ENCODE data around the gene ZNF784.

The ZNF784 gene

DNA sequence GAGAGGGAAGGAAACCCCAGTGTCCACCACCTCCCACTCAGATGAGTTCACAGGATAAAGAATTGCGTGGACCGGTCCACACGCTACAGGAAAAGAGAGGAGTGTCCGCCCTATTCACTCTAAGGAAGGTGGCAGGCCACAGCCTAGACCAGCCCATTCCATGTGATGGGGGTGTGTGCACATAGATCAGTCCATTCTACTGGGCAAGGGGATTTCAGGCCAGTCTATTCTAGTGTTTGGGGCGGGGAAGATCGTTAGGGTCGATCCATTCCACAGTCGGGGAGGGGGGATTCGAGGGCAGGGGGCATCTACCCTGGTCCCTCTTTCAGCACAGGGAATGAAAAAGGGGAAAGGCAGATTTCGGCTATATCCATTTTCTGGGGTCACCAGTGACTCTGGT lies 32.8 kb downstream of the ZNF784 start:
- no peak for ATAC-seq
- TF ChIP-seq PPARA (CRISPR knock-in tag; IDR thresholded peaks at IDR 0.05; ENCODE audit: borderline replicate concordance) = no peak
- TF ChIP-seq SNAI2 (CRISPR knock-in tag; IDR thresholded peaks at IDR 0.05) = no peak
- TF ChIP-seq, protein P1, sequence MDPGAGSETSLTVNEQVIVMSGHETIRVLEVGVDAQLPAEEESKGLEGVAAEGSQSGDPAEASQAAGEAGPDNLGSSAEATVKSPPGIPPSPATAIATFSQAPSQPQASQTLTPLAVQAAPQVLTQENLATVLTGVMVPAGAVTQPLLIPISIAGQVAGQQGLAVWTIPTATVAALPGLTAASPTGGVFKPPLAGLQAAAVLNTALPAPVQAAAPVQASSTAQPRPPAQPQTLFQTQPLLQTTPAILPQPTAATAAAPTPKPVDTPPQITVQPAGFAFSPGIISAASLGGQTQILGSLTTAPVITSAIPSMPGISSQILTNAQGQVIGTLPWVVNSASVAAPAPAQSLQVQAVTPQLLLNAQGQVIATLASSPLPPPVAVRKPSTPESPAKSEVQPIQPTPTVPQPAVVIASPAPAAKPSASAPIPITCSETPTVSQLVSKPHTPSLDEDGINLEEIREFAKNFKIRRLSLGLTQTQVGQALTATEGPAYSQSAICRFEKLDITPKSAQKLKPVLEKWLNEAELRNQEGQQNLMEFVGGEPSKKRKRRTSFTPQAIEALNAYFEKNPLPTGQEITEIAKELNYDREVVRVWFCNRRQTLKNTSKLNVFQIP (CRISPR knock-in tag; IDR thresholded peaks at IDR 0.05; ENCODE audit: borderline replicate concordance, low read depth) = no peak
- TF ChIP-seq ZFP3 (CRISPR knock-in tag; IDR thresholded peaks at IDR 0.05) = no peak
- no peak for TF ChIP-seq BACH2 (CRISPR knock-in tag; IDR thresholded peaks at IDR 0.05; ENCODE audit: borderline replicate concordance)
- TF ChIP-seq, protein P2, sequence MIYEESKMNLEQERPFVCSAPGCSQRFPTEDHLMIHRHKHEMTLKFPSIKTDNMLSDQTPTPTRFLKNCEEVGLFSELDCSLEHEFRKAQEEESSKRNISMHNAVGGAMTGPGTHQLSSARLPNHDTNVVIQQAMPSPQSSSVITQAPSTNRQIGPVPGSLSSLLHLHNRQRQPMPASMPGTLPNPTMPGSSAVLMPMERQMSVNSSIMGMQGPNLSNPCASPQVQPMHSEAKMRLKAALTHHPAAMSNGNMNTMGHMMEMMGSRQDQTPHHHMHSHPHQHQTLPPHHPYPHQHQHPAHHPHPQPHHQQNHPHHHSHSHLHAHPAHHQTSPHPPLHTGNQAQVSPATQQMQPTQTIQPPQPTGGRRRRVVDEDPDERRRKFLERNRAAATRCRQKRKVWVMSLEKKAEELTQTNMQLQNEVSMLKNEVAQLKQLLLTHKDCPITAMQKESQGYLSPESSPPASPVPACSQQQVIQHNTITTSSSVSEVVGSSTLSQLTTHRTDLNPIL (CRISPR knock-in tag; IDR thresholded peaks at IDR 0.05; ENCODE audit: low read depth) = no peak
- no peak for TF ChIP-seq ZFP30 (CRISPR knock-in tag; IDR thresholded peaks at IDR 0.05)
- no peak for TF ChIP-seq ARNTL (CRISPR knock-in tag; IDR thresholded peaks at IDR 0.05; ENCODE audit: borderline replicate concordance, low read depth)
- no peak for TF ChIP-seq ZNF8 (CRISPR knock-in tag; IDR thresholded peaks at IDR 0.05)
- no peak for TF ChIP-seq GLIS3 (CRISPR knock-in tag; IDR thresholded peaks at IDR 0.05)
- no peak for TF ChIP-seq ESRRG (CRISPR knock-in tag; IDR thresholded peaks at IDR 0.05)
- no peak for TF ChIP-seq CSDC2 (CRISPR knock-in tag; IDR thresholded peaks at IDR 0.05)
- no peak for TF ChIP-seq OSR1 (CRISPR knock-in tag; IDR thresholded peaks at IDR 0.05)
- no peak for TF ChIP-seq TOX (CRISPR knock-in tag; IDR thresholded peaks at IDR 0.05; ENCODE audit: borderline replicate concordance)
- TF ChIP-seq, protein P3, sequence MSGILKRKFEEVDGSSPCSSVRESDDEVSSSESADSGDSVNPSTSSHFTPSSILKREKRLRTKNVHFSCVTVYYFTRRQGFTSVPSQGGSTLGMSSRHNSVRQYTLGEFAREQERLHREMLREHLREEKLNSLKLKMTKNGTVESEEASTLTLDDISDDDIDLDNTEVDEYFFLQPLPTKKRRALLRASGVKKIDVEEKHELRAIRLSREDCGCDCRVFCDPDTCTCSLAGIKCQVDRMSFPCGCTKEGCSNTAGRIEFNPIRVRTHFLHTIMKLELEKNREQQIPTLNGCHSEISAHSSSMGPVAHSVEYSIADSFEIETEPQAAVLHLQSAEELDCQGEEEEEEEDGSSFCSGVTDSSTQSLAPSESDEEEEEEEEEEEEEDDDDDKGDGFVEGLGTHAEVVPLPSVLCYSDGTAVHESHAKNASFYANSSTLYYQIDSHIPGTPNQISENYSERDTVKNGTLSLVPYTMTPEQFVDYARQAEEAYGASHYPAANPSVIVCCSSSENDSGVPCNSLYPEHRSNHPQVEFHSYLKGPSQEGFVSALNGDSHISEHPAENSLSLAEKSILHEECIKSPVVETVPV (CRISPR knock-in tag; IDR thresholded peaks at IDR 0.05) = no peak
- TF ChIP-seq ZNF70 (CRISPR knock-in tag; IDR thresholded peaks at IDR 0.05) = no peak
- TF ChIP-seq, protein P4, sequence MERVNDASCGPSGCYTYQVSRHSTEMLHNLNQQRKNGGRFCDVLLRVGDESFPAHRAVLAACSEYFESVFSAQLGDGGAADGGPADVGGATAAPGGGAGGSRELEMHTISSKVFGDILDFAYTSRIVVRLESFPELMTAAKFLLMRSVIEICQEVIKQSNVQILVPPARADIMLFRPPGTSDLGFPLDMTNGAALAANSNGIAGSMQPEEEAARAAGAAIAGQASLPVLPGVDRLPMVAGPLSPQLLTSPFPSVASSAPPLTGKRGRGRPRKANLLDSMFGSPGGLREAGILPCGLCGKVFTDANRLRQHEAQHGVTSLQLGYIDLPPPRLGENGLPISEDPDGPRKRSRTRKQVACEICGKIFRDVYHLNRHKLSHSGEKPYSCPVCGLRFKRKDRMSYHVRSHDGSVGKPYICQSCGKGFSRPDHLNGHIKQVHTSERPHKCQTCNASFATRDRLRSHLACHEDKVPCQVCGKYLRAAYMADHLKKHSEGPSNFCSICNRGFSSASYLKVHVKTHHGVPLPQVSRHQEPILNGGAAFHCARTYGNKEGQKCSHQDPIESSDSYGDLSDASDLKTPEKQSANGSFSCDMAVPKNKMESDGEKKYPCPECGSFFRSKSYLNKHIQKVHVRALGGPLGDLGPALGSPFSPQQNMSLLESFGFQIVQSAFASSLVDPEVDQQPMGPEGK (CRISPR knock-in tag; IDR thresholded peaks at IDR 0.05; ENCODE audit: borderline replicate concordance) = no peak
- TF ChIP-seq, protein P5, sequence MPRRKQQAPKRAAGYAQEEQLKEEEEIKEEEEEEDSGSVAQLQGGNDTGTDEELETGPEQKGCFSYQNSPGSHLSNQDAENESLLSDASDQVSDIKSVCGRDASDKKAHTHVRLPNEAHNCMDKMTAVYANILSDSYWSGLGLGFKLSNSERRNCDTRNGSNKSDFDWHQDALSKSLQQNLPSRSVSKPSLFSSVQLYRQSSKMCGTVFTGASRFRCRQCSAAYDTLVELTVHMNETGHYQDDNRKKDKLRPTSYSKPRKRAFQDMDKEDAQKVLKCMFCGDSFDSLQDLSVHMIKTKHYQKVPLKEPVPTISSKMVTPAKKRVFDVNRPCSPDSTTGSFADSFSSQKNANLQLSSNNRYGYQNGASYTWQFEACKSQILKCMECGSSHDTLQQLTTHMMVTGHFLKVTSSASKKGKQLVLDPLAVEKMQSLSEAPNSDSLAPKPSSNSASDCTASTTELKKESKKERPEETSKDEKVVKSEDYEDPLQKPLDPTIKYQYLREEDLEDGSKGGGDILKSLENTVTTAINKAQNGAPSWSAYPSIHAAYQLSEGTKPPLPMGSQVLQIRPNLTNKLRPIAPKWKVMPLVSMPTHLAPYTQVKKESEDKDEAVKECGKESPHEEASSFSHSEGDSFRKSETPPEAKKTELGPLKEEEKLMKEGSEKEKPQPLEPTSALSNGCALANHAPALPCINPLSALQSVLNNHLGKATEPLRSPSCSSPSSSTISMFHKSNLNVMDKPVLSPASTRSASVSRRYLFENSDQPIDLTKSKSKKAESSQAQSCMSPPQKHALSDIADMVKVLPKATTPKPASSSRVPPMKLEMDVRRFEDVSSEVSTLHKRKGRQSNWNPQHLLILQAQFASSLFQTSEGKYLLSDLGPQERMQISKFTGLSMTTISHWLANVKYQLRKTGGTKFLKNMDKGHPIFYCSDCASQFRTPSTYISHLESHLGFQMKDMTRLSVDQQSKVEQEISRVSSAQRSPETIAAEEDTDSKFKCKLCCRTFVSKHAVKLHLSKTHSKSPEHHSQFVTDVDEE (CRISPR knock-in tag; IDR thresholded peaks at IDR 0.05) = no peak
- TF ChIP-seq TCF4 (CRISPR knock-in tag; IDR thresholded peaks at IDR 0.05; ENCODE audit: borderline replicate concordance) = no peak

DNA sequence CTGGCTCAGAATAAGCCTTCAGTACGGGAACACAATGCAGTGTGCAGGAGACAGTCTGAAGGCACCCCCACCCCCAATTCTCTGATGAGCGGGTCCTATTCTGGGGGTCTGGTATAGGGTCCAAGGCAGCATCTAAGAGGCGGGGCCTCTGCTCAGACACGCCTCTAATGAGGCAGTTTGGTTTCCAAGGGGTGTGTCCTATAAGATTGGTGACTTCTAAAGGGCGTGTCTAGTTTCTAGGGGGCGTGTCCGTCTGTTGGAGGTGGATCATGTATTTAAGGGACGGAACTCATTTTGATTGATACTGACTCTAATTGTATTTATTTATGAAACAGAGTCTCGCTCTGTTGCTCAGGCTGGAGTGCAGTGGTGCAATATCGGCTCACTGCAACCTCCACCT lies 33.7 kb downstream of the ZNF784 start:
- TF ChIP-seq CSDC2 (CRISPR knock-in tag; IDR thresholded peaks at IDR 0.05) = no peak
- TF ChIP-seq, protein P3 (CRISPR knock-in tag; IDR thresholded peaks at IDR 0.05) = no peak
- no peak for TF ChIP-seq RARB (CRISPR knock-in tag; IDR thresholded peaks at IDR 0.05)
- TF ChIP-seq GLIS3 (CRISPR knock-in tag; IDR thresholded peaks at IDR 0.05) = no peak
- no peak for TF ChIP-seq PPARA (CRISPR knock-in tag; IDR thresholded peaks at IDR 0.05; ENCODE audit: borderline replicate concordance)
- TF ChIP-seq OSR1 (CRISPR knock-in tag; IDR thresholded peaks at IDR 0.05) = no peak
- TF ChIP-seq, protein P2 (CRISPR knock-in tag; IDR thresholded peaks at IDR 0.05; ENCODE audit: low read depth) = no peak
- ATAC-seq = 0 out of 3 replicates have a peak, but pooled peaks have one; percentile 5
